Measurements from ENCODE around the gene TRAK2. TPM values are rescaled to one million over a fixed set of nuclear protein-coding genes. Genes with fewer than 3 reads are reported as not detected.
A peak's percentile ranks its signal among the peaks of the same experiment; 100 is the strongest.

TRAK2 gene
- total and polyA plus RNA-seq, 9 of the 15 experiments (the other 6 are each of a cell fraction or from before 2014, with no cell fraction given), result 3.4 to 10.4 (median 7.3) TPM

DNA sequence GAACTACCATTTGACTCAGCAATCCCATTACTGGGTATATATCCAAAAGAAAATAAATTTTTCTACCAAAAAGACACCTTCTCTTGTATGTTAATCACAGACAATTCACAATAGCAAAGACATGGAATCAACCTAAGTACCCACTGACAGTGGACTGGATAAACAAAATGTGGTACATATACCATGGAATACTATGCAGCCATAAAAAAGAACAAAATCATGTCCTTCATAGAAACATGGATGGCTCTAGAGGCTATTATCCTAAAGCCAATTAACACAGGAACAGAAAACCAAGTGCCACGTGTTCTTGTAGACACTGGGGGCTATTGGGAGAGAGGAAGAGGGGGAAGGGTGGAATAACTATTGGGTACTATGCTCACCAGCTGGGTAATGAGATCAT lies 121.8 kb downstream of the TRAK2 start:
- H3K36me3 ChIP-seq (ENCODE audit: control insufficient read depth, insufficient read depth, low read length), result no peaks in the 10 kb centered on the region
- TF ChIP-seq ZNF764 (CRISPR knock-in tag; IDR thresholded peaks at IDR 0.05; ENCODE audit: low read depth) (no peak), SNRNP70 (optimal IDR thresholded peaks at IDR 0.05; ENCODE audit: low read depth, low read length) (no peak), ZNF146 (CRISPR knock-in tag; IDR thresholded peaks at IDR 0.05; ENCODE audit: unreplicated experiment) (peak; percentile 66), FOXA3 (CRISPR knock-in tag; conservative IDR thresholded peaks at IDR 0.05 in 1 of 2, IDR thresholded peaks at IDR 0.05 in 1 of 2) (no peak), TEAD1 (CRISPR knock-in tag; IDR thresholded peaks at IDR 0.05) (no peak), BCOR (IDR thresholded peaks at IDR 0.05) (0 out of 2 replicates have a peak, but pooled peaks have one; percentile 36), DIDO1 (tag; IDR thresholded peaks at IDR 0.05; ENCODE audit: low read depth) (no peak), ZBTB1 (CRISPR knock-in tag; IDR thresholded peaks at IDR 0.05; ENCODE audit: borderline replicate concordance, low read depth) (no peak)
- no peak overlapping the region for H3K4me2 ChIP-seq (ENCODE audit: insufficient read depth, low read length)
- no TSS peak for BruUV-seq (replicated peaks)
- in situ Hi-C loops (cut with MboI), result no loop called here
- ATAC-seq (no peak), DNase-seq (ENCODE audit: extremely low read depth in 1 of 4, low spot score in 3 of 4) (no peak), FAIRE-seq (no peak)
- no peak overlapping the region for H2AFZ ChIP-seq (ENCODE audit: low read depth, low read length)
- no peak overlapping the region for H3K27ac ChIP-seq (ENCODE audit: extremely low read depth, low read depth, low read length)
- no peaks in the 10 kb centered on the region for H4K20me1 ChIP-seq (replicated peaks; ENCODE audit: control insufficient read depth, insufficient read depth, low read length)
- H3K79me2 ChIP-seq (ENCODE audit: control insufficient read depth, insufficient read depth, low read length), result no peaks in the 10 kb centered on the region
- H3K4me3 ChIP-seq, result no peak overlapping the region
- 0% methylated on average over 1 of the region's 1 CpG for WGBS (ENCODE audit: insufficient coverage, low coverage, missing lambda C conversion rate)
- H3K9me3 ChIP-seq (replicated peaks; ENCODE audit: control insufficient read depth, insufficient read depth, low read depth, low read length), result no peaks in the 10 kb centered on the region
- ChIA-PET CTCF (ENCODE audit: low intra/inter-chr PET ratio) (no interaction called here), POLR2A (interaction anchor here (0.6 kb wide), 1 partner anchor 25 kb away, joined by 3 read pairs; no protein-coding TSS in a partner anchor)
- intact Hi-C loops (cut with micrococcal nuclease), result no loop called here
- H3K9ac ChIP-seq (ENCODE audit: insufficient read depth in 1 of 2, low read depth in 2 of 2, low read length in 2 of 2), result no peak overlapping the region
- H3K27me3 ChIP-seq (ENCODE audit: control insufficient read depth in 2 of 2, insufficient read depth in 2 of 2, low read length in 2 of 2), result no peaks in the 10 kb centered on the region
- no peaks in the 10 kb centered on the region for H3K4me1 ChIP-seq (replicated peaks in 1 of 2; ENCODE audit: control insufficient read depth in 2 of 2, insufficient read depth in 2 of 2, low read length in 2 of 2)
- H3K9me1 ChIP-seq (ENCODE audit: control insufficient read depth, insufficient read depth, low read length), result no peaks in the 10 kb centered on the region

Measured in K562 (cell line).